ENCODE measurements around the gene UTY.

Gene UTY

GRCh38 chrY:13479828-13480227 is at the start of gene UTY:
UTY (minus strand) TSS chrY:13480033; CDS start chrY:13479665, 368 bp downstream.
- H3K36me3 Mint-ChIP-seq (ENCODE audit: low read depth): peaks cover 17% of the 10 kb centered on the region
- H3K27ac Mint-ChIP-seq: peak within 1 kb of the TSS; percentile 94
- intact Hi-C loops (cut with micrococcal nuclease): loop anchor here (2.0 kb wide), 1 partner anchor 223 kb away; the partner anchor contains the start of gene TMSB4Y
- H3K4me1 Mint-ChIP-seq (ENCODE audit: low read depth): peaks cover 5% of the 10 kb centered on the region
- H3K9me3 Mint-ChIP-seq: no peaks in the 10 kb centered on the region
- peak within 1 kb of the TSS; percentile 81 for H3K4me3 Mint-ChIP-seq
- no peaks in the 10 kb centered on the region for H3K27me3 Mint-ChIP-seq

GRCh38 chrY:13520474-13520873 is 40.6 kb upstream of the UTY start:
- no peaks in the 10 kb centered on the region for H3K36me3 Mint-ChIP-seq (ENCODE audit: low read depth)
- no peak overlapping the region for H3K4me3 Mint-ChIP-seq
- no peaks in the 10 kb centered on the region for H3K4me1 Mint-ChIP-seq (ENCODE audit: low read depth)
- intact Hi-C loops (cut with micrococcal nuclease): no loop called here
- H3K27me3 Mint-ChIP-seq: peaks cover 2% of the 10 kb centered on the region
- no peak overlapping the region for H3K27ac Mint-ChIP-seq
- peaks cover 15% of the 10 kb centered on the region for H3K9me3 Mint-ChIP-seq

- no peak overlapping the region for H3K4me3 Mint-ChIP-seq
- no peak overlapping the region for H3K27ac Mint-ChIP-seq
- intact Hi-C loops (cut with micrococcal nuclease): no loop called here
- H3K27me3 Mint-ChIP-seq: peaks cover 2% of the 10 kb centered on the region
- no peaks in the 10 kb centered on the region for H3K4me1 Mint-ChIP-seq (ENCODE audit: low read depth)
- H3K9me3 Mint-ChIP-seq: no peaks in the 10 kb centered on the region
- no peaks in the 10 kb centered on the region for H3K36me3 Mint-ChIP-seq (ENCODE audit: low read depth)
Measured at GRCh38 chrY:13501215-13501614, 21.4 kb upstream of the UTY start.

GRCh38 chrY:13493737-13494136 is 13.9 kb upstream of the UTY start:
- Mint-ChIP-seq H3K4me3 (no peak overlapping the region), H3K4me1 (ENCODE audit: low read depth) (no peaks in the 10 kb centered on the region), H3K9me3 (no peaks in the 10 kb centered on the region), H3K27ac (no peak overlapping the region), H3K36me3 (ENCODE audit: low read depth) (no peaks in the 10 kb centered on the region), H3K27me3 (no peaks in the 10 kb centered on the region)
- intact Hi-C loops (cut with micrococcal nuclease): no loop called here

- H3K4me3 Mint-ChIP-seq: no peak overlapping the region
- H3K27ac Mint-ChIP-seq: no peak overlapping the region
- H3K4me1 Mint-ChIP-seq (ENCODE audit: low read depth): no peaks in the 10 kb centered on the region
Measured at GRCh38 chrY:13492408-13492807, 12.6 kb upstream of the UTY start.

GRCh38 chrY:13488738-13489137 is 8.9 kb upstream of the UTY start:
- Mint-ChIP-seq H3K36me3 (ENCODE audit: low read depth) (no peaks in the 10 kb centered on the region), H3K4me3 (no peak overlapping the region), H3K27me3 (no peaks in the 10 kb centered on the region), H3K4me1 (ENCODE audit: low read depth) (no peaks in the 10 kb centered on the region), H3K27ac (peak overlapping the region; percentile 31), H3K9me3 (no peaks in the 10 kb centered on the region)
- intact Hi-C loops (cut with micrococcal nuclease): no loop called here

More at GRCh38 chrY:13492408-13492807, 12.6 kb upstream of the UTY start:
- Mint-ChIP-seq H3K9me3 (no peaks in the 10 kb centered on the region), H3K36me3 (ENCODE audit: low read depth) (no peaks in the 10 kb centered on the region), H3K27me3 (no peaks in the 10 kb centered on the region)
- intact Hi-C loops (cut with micrococcal nuclease): no loop called here

DNA sequence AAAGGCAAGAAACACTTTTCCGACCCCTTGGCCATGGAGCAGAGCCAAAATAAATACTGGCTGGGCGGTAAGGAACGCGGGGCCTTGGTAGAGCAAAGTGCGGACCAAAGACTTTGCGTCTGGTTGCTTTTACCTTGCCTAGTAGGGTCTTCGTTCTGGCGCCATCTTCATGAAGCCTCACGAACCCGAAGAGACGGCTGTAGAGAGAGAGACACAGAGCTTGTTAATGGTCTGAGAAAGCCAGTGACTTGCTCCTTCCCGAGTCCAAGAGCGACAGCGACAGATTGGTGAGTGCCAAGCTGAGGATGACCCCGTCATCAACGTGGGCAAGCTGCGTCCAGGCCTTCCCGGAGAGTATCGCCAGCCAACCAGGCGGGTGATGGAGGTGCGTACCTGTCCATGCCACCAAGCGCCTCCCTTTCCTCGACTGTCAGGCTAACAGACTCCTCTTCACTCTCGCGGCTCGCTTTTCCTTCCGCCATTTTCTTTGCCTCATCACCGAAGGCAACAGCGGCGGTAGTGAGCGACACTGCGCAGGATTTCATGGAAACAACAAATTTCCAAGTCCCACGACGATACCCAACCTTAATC is 617 bp downstream of the UTY start:
- Mint-ChIP-seq H3K4me1 (ENCODE audit: low read depth) (peaks cover 5% of the 10 kb centered on the region), H3K27me3 (no peaks in the 10 kb centered on the region), H3K9me3 (no peaks in the 10 kb centered on the region), H3K36me3 (ENCODE audit: low read depth) (peaks cover 23% of the 10 kb centered on the region), H3K4me3 (peak overlapping the region; percentile 81), H3K27ac (peak overlapping the region; percentile 94)
- intact Hi-C loops (cut with micrococcal nuclease): loop anchor here (2.0 kb wide), 1 partner anchor 224 kb away; the partner anchor contains the start of gene TMSB4Y

DNA sequence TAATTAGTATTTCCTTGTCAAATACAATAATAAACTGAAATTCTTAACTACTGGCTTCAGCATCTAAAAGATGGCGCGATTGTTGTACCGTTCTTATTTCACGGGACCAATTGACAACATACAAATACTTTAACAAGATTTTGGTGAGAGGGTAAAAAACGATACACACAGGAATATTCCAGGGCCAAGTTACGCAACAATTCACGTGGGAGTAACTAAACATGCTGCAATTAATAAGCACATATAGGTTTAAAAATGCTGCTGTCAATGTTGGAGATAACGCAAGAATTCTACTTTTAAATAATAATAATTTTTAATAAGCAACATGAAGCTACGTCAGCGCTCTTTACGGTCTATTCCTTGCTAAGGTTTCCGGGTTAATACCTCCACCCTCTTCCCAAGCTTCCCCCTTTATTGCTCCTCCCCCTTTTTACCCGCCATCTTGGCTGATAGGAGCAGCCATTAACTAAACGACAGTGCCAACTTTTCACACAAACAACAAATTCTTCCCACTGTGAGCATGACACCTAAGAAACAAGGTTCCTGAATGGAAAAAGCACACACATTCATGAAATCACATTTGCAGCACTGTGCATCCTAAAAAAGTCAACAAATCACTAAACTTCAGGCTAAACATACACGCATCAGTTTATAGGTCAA is 1.6 kb downstream of the UTY start:
- peaks cover 27% of the 10 kb centered on the region for H3K36me3 Mint-ChIP-seq (ENCODE audit: low read depth)
- H3K27ac Mint-ChIP-seq: peak overlapping the region; percentile 94
- peaks cover 5% of the 10 kb centered on the region for H3K4me1 Mint-ChIP-seq (ENCODE audit: low read depth)
- H3K9me3 Mint-ChIP-seq: no peaks in the 10 kb centered on the region
- no peaks in the 10 kb centered on the region for H3K27me3 Mint-ChIP-seq
- intact Hi-C loops (cut with micrococcal nuclease): loop anchor here (2.0 kb wide), 1 partner anchor 225 kb away; the partner anchor contains the start of gene TMSB4Y
- peak overlapping the region; percentile 81 for H3K4me3 Mint-ChIP-seq

- Mint-ChIP-seq H3K4me1 (ENCODE audit: low read depth) (peaks cover 8% of the 10 kb centered on the region), H3K36me3 (ENCODE audit: low read depth) (peaks cover 51% of the 10 kb centered on the region), H3K4me3 (no peak overlapping the region), H3K27ac (no peak overlapping the region), H3K27me3 (no peaks in the 10 kb centered on the region), H3K9me3 (no peaks in the 10 kb centered on the region)
- intact Hi-C loops (cut with micrococcal nuclease): no loop called here
Measured at GRCh38 chrY:13474997-13475396, 4.8 kb downstream of the UTY start.

DNA sequence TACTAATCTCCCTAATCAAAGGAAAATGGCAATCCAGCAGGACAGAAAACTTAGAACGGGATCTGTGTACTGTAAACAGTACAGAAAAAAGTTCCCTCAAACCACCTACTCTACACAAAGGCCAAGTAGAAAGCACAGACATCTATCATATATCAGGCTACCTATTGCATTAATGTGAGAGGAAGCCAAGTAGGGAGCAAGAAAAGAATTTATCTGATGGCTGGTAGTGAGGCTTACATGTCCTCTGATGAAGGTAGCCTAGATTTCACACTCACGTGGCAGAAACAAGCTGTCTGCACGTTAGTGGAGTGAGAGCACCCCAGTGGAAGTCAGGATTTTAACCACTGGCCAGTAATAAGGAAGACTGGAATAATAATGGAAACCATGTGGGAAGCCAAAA is 28.3 kb downstream of the UTY start:
- Mint-ChIP-seq H3K27ac (no peak overlapping the region), H3K27me3 (no peaks in the 10 kb centered on the region), H3K4me1 (ENCODE audit: low read depth) (peaks cover 5% of the 10 kb centered on the region), H3K9me3 (no peaks in the 10 kb centered on the region), H3K36me3 (ENCODE audit: low read depth) (peaks cover 34% of the 10 kb centered on the region), H3K4me3 (no peak overlapping the region)
- intact Hi-C loops (cut with micrococcal nuclease): no loop called here

- no peaks in the 10 kb centered on the region for H3K27me3 Mint-ChIP-seq
- peaks cover 32% of the 10 kb centered on the region for H3K36me3 Mint-ChIP-seq (ENCODE audit: low read depth)
- intact Hi-C loops (cut with micrococcal nuclease): no loop called here
- no peak overlapping the region for H3K4me3 Mint-ChIP-seq
- no peaks in the 10 kb centered on the region for H3K9me3 Mint-ChIP-seq
- H3K27ac Mint-ChIP-seq: no peak overlapping the region
- peaks cover 3% of the 10 kb centered on the region for H3K4me1 Mint-ChIP-seq (ENCODE audit: low read depth)
Measured at GRCh38 chrY:13450596-13451130, 29.2 kb downstream of the UTY start.

DNA sequence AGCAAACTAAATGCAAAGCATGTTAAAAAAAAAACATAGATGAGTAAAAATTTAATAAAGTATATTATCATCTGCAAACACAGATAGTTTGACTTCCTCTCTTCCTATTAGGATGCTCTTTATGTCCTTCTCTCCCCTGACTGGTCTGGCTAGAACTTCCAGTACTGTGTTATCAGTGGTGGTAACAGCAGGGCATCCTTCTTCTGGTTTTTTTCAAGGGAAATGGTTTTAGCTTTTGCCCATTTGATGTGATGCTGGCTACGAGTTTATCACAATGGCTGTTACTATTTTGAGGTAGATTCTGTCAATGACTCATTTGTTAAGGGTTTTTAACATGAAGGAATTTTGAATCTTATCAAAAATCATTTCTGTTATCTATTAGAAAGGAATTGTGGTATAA is 34.3 kb downstream of the UTY start:
- H3K36me3 Mint-ChIP-seq (ENCODE audit: low read depth): peaks cover 44% of the 10 kb centered on the region
- no peaks in the 10 kb centered on the region for H3K27me3 Mint-ChIP-seq
- no peak overlapping the region for H3K4me3 Mint-ChIP-seq
- intact Hi-C loops (cut with micrococcal nuclease): no loop called here
- no peak overlapping the region for H3K27ac Mint-ChIP-seq
- no peaks in the 10 kb centered on the region for H3K9me3 Mint-ChIP-seq
- H3K4me1 Mint-ChIP-seq (ENCODE audit: low read depth): no peaks in the 10 kb centered on the region

DNA sequence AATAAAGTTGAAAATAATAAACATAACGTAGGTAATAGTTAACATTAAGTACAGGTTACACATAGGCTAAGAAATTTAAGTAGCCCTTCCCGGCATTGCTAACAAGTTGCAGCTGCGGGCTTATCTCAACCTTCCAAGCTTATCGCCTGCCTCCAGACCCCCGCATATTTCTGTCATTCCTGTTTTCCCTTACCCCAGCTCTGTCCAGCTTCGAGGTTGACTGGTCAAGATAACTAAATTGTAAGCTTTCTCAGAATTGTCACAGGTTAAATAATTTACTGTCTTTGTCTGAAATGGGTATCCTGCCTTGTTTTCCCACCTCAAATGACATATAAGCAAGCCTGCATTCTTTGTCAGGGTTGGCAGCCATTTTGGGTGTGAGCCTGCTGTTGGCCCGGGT is 36.7 kb downstream of the UTY start:
- Mint-ChIP-seq H3K27me3 (no peaks in the 10 kb centered on the region), H3K4me3 (no peak overlapping the region), H3K36me3 (ENCODE audit: low read depth) (peaks cover 40% of the 10 kb centered on the region), H3K27ac (no peak overlapping the region), H3K9me3 (no peaks in the 10 kb centered on the region), H3K4me1 (ENCODE audit: low read depth) (no peaks in the 10 kb centered on the region)
- intact Hi-C loops (cut with micrococcal nuclease): no loop called here

DNA sequence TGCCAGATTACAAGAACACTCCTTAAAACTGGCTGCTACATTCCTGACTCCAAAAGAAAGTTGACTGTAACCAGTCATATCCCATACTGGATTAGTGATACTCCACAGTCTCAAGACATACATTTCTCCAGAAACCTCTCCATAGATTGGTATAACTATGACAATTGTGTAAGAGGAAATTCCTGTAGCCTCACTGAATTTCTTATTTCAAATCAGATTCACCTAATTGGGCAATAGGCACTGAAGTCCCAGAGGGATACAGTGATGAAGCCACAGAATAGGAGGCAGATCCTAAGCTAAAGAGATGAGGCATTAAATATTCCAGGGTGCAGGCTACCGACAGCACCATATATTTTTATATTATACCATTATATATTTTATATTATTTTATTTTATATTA is 39.0 kb downstream of the UTY start:
- Mint-ChIP-seq H3K9me3 (no peaks in the 10 kb centered on the region), H3K4me1 (ENCODE audit: low read depth) (peaks cover 6% of the 10 kb centered on the region), H3K36me3 (ENCODE audit: low read depth) (peaks cover 38% of the 10 kb centered on the region), H3K27me3 (no peaks in the 10 kb centered on the region), H3K4me3 (no peak overlapping the region), H3K27ac (no peak overlapping the region)
- intact Hi-C loops (cut with micrococcal nuclease): no loop called here

Data from dendritic cell treated with granulocyte-macrophage colony-stimulating factor and Interleukin-4, amounts not matched to agents 40 ng/mL and 50 ng/mL, for 4 days (primary cell).